Body of pancreas (tissue), 4 donors: ENCODE data around the gene PTPRM.

Experiments
- POLR2A ChIP-seq, 3 donors: fragments of 450-650 bp; IDR thresholded peaks; one replicate each; pipeline ENCODE4 v1.6.1; 2016; ENCODE audit warnings: antibody characterized with exemption in 3 of 3, mild to moderate bottlenecking in 2 of 3
- TF ChIP-seq, protein P1 (sequence below), 7 experiments: fragments of 450-650 bp in 4 of 7; fragments of 200-600 bp in 3 of 7; sonication (generic) in 3 of 7; IDR thresholded peaks; one replicate each; pipeline ENCODE4 v1.5.1; 2016 to 2019; ENCODE audit warnings: antibody characterized with exemption in 7 of 7

DNA sequence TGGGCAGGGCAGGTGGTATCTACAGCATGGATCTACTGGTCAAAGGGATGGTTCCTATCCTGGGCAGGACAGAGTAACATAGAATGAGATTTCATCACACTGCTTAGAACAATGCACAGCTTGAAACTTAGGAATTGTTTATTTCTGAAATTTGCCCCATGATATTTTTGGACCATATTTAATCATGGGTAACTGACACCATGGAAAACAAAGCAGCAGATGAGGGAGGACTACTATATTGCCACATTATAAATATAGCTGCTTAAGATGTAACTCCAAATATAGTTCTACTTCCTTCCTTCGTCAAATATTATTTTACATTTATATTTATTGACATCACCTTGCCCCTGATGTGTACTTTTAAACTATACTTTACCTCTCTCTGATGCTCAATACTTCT is 254.7 kb downstream of the PTPRM start:
- TF ChIP-seq, protein P1, sequence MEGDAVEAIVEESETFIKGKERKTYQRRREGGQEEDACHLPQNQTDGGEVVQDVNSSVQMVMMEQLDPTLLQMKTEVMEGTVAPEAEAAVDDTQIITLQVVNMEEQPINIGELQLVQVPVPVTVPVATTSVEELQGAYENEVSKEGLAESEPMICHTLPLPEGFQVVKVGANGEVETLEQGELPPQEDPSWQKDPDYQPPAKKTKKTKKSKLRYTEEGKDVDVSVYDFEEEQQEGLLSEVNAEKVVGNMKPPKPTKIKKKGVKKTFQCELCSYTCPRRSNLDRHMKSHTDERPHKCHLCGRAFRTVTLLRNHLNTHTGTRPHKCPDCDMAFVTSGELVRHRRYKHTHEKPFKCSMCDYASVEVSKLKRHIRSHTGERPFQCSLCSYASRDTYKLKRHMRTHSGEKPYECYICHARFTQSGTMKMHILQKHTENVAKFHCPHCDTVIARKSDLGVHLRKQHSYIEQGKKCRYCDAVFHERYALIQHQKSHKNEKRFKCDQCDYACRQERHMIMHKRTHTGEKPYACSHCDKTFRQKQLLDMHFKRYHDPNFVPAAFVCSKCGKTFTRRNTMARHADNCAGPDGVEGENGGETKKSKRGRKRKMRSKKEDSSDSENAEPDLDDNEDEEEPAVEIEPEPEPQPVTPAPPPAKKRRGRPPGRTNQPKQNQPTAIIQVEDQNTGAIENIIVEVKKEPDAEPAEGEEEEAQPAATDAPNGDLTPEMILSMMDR (IDR thresholded peaks at IDR 0.05) = no peak
- TF ChIP-seq POLR2A (IDR thresholded peaks at IDR 0.05) = no peak
